Amniotic epithelial cell (primary cell): Measurements from ENCODE around the gene MICU2.
A peak's percentile ranks its signal among the peaks of the same experiment; 100 is the strongest.

Experiments used
- DNase-seq: peaks from one replicate; pipeline ENCODE4 v3.0.0-alpha.2; 2010; ENCODE audit warnings: low read depth

The MICU2 gene

GRCh38 chr13:21544515-21544914, 59.5 kb downstream of the MICU2 start:
- DNase-seq: no peak

- DNase-seq: no peak
Measured at GRCh38 chr13:21542563-21542962, 61.4 kb downstream of the MICU2 start.

- no peak for DNase-seq
Measured at GRCh38 chr13:21541980-21542379, 62.0 kb downstream of the MICU2 start.

- peak; percentile 25 for DNase-seq
Measured at GRCh38 chr13:21541271-21541670, 62.7 kb downstream of the MICU2 start.

GRCh38 chr13:21539687-21540086, 64.3 kb downstream of the MICU2 start:
- DNase-seq: no peak

GRCh38 chr13:21538753-21539152, 65.2 kb downstream of the MICU2 start:
- no peak for DNase-seq

GRCh38 chr13:21538280-21538679, 65.7 kb downstream of the MICU2 start:
- DNase-seq: no peak

GRCh38 chr13:21537105-21537504, 66.9 kb downstream of the MICU2 start:
- peak; percentile 72 for DNase-seq

GRCh38 chr13:21534760-21535159, 69.2 kb downstream of the MICU2 start:
- DNase-seq: no peak

GRCh38 chr13:21531455-21531854, 72.5 kb downstream of the MICU2 start:
- DNase-seq: no peak

- no peak for DNase-seq
Measured at GRCh38 chr13:21530656-21531055, 73.3 kb downstream of the MICU2 start.

- no peak for DNase-seq
Measured at GRCh38 chr13:21529146-21529893, 74.7 kb downstream of the MICU2 start.

GRCh38 chr13:21528616-21529015, 75.4 kb downstream of the MICU2 start:
- DNase-seq: peak; percentile 92

- no peak for DNase-seq
Measured at GRCh38 chr13:21526707-21527540, 77.0 kb downstream of the MICU2 start.

GRCh38 chr13:21522847-21523246, 81.1 kb downstream of the MICU2 start:
- DNase-seq: no peak

GRCh38 chr13:21522130-21522529, 81.8 kb downstream of the MICU2 start:
- no peak for DNase-seq

- no peak for DNase-seq
Measured at GRCh38 chr13:21518617-21519144, 85.3 kb downstream of the MICU2 start.

GRCh38 chr13:21517576-21517975, 86.4 kb downstream of the MICU2 start:
- no peak for DNase-seq

GRCh38 chr13:21516805-21517204, 87.2 kb downstream of the MICU2 start:
- no peak for DNase-seq

- DNase-seq: no peak
Measured at GRCh38 chr13:21511849-21512248, 92.1 kb downstream of the MICU2 start.

GRCh38 chr13:21504379-21504778, 99.6 kb downstream of the MICU2 start:
- no peak for DNase-seq

GRCh38 chr13:21501686-21502085, 102.3 kb downstream of the MICU2 start:
- DNase-seq: no peak

- no peak for DNase-seq
Measured at GRCh38 chr13:21486322-21486721, 117.6 kb downstream of the MICU2 start.
